Frontal cortex (tissue), 4 donors: Measurements from ENCODE around the gene FBXO30. TPM values are rescaled to one million over a fixed set of nuclear protein-coding genes. Genes with fewer than 3 reads are reported as not detected.

Experiments
- DNase-seq, 2 donors: peaks; one replicate each; pipeline ENCODE4 v3.0.0; 2012; ENCODE audit warnings: low spot score in 2 of 2
- FAIRE-seq: peaks from 2 replicates; lab custom pipeline; 2012; peaks lifted over from hg19 to GRCh38; lab: Jason Lieb, UNC
- total RNA-seq: library from RNA; depleted of rRNA; stranded (reverse); fragments of >200 nt; gene quantifications from one replicate; pipeline ENCODE4 v1.2.3, GENCODE V29; 2014
- donor health status: control.
- donor health status: control.
- donor health status: control.

FBXO30 gene
- total RNA-seq, 1 donor from 2014 or later = 92.9 TPM

- DNase-seq (no peak), FAIRE-seq (no peak)
Measured at GRCh38 chr6:145822456-145822855, 7.9 kb upstream of the FBXO30 start.

DNA sequence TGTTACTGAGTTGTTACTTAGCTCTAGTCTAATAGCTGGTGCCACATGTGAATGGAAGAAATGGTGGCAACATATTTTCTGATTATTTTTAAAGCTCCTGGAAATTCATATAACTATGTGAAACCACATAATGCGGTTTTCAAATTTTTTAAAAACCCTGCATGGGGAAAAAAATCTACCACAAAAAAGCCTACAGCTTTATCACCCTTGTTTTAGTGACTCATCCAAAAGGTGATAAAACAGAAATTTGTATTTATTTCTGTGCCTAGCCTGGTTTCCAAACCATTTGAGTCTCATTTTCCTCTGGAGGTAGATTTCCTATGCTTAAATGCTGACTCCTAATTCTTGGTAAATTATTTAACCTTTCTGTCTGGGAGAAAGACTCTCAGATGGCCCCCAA lies 5.4 kb upstream of the FBXO30 start:
- no peak for DNase-seq
- no peak for FAIRE-seq

GRCh38 chr6:145818796-145819195 lies 4.2 kb upstream of the FBXO30 start:
- DNase-seq (no peak), FAIRE-seq (no peak)

GRCh38 chr6:145816392-145816791 lies 1.8 kb upstream of the FBXO30 start:
- DNase-seq (no peak), FAIRE-seq (no peak)

- DNase-seq (peak; percentile 40 to 44), FAIRE-seq (no peak)
Measured at GRCh38 chr6:145815309-145816274, 997 bp upstream of the FBXO30 start.

GRCh38 chr6:145814035-145814500 lies 527 bp downstream of the FBXO30 start:
- FAIRE-seq (no peak), DNase-seq (peak; percentile 16 to 23)

DNA sequence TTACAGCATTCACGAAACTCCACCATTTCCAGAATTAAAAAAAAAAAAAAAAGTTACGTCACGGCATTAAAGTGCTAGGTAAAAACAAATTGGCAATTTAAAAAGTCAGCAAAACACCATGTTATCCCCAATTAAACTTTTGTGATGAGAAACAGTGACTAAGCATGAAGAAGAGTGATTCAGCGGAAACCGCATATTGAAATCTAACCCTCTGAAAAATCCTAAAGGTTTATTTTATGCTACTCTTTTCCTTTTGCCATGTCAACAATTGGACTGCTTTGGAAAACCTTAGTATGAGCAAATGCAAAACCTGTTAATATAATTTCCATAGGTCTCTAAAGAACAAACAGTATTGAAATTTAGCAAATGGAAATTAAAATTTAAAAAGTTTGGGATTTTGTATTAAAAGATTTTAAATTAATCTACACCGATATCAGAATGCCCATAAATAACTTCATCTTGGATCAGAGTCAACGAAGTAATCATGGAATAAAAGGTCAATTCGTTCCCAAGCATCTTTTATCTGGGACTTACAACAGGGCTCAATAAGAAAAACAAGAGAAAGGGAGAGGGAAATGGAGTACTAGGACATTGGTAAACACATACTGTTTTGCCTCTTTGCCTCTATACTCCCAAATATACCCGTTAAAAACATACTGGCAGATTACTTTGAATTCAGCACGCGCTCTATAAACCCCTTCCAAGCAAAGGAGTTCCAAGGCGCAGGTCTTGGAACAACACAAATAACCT lies 1.1 kb downstream of the FBXO30 start:
- DNase-seq (peak; percentile 6 to 22), FAIRE-seq (no peak)

- no peak for DNase-seq
- FAIRE-seq = no peak
Measured at GRCh38 chr6:145811741-145812140, 2.9 kb downstream of the FBXO30 start.

DNA sequence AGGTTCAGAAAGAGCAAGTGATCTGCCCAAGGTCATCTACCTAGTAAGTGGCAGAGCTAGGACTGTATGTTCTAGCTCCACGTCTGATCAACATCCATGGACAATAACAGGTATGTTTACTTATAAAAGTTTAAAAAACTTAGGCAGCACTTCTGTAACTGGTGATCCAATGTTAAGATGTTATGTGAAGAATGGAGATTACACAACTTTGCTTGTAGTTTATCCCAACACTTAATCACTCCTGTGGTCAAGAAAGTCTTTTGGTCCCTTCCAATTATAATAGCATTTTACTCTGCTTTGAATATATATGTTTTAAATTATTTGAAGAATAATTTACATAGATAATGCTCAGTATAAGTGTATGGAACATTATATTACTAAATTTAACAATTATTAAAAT lies 4.8 kb downstream of the FBXO30 start:
- DNase-seq (no peak), FAIRE-seq (peak; percentile 13)

DNA sequence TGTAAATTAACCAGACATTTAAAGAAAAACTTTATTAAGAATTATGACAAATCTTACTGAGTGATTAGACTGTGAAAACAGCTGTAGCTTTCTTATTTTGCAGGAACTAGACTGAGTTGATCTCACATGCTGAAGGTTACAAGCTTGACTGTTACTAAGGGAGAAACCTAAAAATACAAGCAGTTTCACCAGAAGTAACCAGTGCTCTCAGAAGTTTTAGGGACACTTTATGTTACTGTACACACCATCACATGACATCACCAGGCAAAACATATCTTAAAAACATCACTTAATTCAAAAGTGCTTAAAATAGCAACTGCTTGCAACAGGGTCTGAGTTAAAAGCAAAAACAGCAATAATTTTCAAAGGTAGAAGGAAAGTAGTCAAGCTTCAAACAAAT lies 5.4 kb downstream of the FBXO30 start:
- FAIRE-seq (no peak), DNase-seq (no peak)

DNA sequence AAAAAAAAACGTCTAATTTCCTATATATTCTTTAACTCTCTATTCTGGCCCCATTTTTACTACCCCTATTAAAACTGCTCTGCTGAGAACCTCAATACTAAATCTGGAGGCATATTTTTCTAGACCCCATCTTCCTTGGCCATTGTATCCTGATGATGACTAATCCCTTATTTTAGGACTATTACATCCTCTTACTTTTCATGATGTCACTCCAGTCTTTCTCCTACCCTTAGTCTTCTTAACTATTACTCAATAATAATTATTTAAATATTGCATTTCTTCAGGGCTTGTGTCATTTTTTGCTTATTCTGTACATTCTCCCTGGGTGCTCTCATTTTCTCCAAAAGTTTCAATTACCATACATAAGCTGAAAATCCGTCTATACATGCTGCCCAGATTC lies 6.4 kb downstream of the FBXO30 start:
- DNase-seq (no peak), FAIRE-seq (no peak)

DNA sequence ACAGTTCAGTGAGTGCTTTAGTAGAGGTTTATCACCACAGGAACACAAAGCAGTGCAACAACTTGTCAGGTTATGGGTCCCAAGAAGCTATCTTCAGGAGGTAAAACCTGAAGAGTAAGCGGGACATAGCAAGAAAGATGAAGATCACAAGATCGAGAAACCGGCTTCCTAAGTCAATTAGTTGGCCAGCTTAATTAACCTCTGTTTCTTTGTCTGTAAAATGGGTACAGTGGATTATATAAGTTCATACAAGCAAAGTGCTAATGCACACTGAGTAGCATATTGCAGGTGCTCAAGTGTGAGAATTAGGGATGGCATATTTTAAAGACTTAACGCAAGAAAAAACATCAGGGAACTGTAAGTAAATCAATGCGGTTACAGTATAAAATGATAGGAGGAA lies 12.5 kb downstream of the FBXO30 start:
- FAIRE-seq = no peak
- DNase-seq = no peak

DNA sequence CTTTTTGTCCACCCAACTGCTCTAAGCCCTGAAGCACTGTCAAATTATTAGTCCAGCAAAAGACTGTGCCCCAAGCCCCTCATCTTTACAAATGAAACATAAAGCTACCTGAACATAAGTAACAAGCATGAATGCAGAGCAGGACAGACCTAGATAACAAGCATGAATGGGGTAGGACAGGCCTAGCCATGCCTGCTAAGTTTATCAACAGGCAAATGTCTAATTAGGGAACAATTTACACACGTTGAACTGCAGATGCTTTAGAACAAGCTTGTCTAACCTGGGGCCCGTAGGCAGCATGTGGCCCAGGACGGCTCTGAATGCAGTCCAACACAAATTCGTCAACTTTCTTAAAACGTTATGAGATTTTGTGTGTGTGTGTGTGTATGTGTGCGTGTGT lies 13.6 kb downstream of the FBXO30 start:
- DNase-seq = no peak
- no peak for FAIRE-seq

GRCh38 chr6:145798530-145798929 lies 16.1 kb downstream of the FBXO30 start:
- DNase-seq = no peak

GRCh38 chr6:145789443-145789842 lies 25.2 kb downstream of the FBXO30 start:
- no peak for FAIRE-seq
- no peak for DNase-seq

More at GRCh38 chr6:145798530-145798929, 16.1 kb downstream of the FBXO30 start:
- no peak for FAIRE-seq

DNA sequence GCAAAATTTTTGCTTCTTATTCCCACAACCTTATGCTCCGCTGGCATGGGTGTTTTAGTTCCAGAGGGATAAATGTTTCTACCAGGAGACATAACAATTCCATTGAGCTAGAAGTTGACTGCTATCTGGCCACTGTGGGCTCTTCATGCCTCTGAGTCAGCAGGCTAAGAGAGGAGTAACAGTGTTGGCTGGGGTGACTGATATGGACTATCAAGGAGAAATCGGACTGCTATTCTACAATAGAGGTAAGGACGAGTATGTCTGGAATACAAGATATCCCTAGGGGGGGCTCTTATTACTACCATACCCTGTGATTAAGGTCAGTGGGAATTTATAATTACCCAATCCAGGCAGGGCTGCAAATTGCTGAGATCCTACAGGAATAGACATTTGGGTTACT lies 26.9 kb downstream of the FBXO30 start:
- DNase-seq (no peak), FAIRE-seq (no peak)

- no peak for FAIRE-seq
- no peak for DNase-seq
Measured at GRCh38 chr6:145784683-145785082, 29.9 kb downstream of the FBXO30 start.

DNA sequence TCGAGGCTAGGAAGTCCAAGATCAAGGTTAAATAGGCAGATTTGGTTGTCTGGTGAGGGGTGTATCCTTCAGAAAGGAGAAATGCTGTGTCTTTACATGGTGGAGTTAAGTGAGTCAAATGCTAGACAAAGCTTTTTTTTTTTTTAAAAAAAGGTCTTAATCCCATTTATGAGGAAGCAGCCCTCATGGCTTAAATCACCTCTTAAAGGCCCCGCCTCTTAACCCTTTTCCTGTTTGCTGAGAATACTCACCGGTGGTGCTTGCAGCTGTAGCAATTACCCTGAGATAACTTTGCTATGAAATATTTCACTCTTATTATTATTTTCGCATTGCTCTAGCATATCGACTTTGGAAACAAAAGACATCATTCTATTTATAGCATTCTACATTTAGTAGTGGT lies 30.8 kb downstream of the FBXO30 start:
- no peak for FAIRE-seq
- no peak for DNase-seq

DNA sequence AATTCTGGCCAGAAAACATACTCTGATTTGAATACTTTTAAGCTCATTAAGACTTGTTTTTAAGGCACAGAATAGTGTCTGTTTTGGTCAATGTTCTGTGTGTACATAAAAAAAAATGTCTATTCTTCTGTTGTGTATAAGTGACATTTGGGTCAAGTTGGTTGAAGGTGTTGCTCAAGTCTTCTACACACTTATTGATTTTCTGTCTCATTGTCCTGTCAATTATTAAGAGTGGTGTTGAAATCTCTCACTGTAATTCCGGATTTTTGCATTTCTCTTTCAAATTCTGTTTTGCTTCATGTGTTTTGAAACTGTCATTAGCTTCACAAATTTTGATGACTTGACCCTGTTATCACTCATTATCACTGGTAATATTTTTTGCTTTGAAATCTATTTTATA lies 41.7 kb downstream of the FBXO30 start:
- no peak for FAIRE-seq

DNA sequence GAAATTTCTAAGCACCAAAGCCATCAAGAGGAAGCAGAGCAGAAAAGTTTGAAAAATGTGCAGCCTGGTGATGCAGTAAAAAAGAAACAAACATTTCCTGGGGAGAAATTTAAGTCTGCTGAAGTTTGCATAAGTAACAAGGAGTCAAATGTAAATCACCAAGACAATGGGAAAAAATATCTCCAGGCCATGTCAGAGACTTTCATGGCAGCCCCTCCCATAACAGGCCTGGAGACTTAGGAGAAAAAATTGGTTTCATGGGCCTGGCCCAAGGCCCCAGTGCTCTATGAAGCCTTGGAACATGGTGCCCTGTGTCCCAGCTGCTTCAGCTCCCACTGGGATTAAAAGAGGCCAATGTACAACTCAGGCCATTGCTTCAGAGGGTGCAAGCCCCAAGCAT lies 49.1 kb downstream of the FBXO30 start:
- FAIRE-seq (no peak), DNase-seq (no peak)

More for the DNA sequence above, 41.7 kb downstream of the FBXO30 start:
- DNase-seq = no peak

GRCh38 chr6:145763742-145764141 lies 50.9 kb downstream of the FBXO30 start:
- no peak for DNase-seq
- no peak for FAIRE-seq
